GM12878 (cell line): ENCODE results near the gene RETREG2. TPM values are rescaled to one million over a fixed set of nuclear protein-coding genes. Genes with fewer than 3 reads are reported as not detected.

ENCODE experiments used
- ATAC-seq: fragments of 200-7000 bp; cut with Tn5 transposase; 3 replicates; pipeline ENCODE4 v1.9.1; 2020; ENCODE audit warnings: mild to moderate bottlenecking, moderate library complexity
- BruUV-seq: library from RNA; stranded (reverse); fragments of 400-500 nt; replicated peaks from 2 replicates; lab custom pipeline; 2021; lab: Mats Ljungman, UMichigan
- CTCF ChIA-PET: fragments of 300-600 bp; sonication (Branson Sonifier 250); formaldehyde crosslinking; extraction: SDS; loops from one replicate; lab custom pipeline; 2021; ENCODE audit warnings: inconsistent platforms; lab: Yijun Ruan, JAX
- POLR2A ChIA-PET: fragments of 350-600 bp; formaldehyde crosslinking; extraction: SDS; loops from one replicate; lab custom pipeline; 2021; ENCODE audit warnings: inconsistent platforms; lab: Charles Lee
- RAD21 ChIA-PET: fragments of 300-600 bp; sonication (Branson Sonifier 250); formaldehyde crosslinking; loops from one replicate; lab custom pipeline; 2023; ENCODE audit warnings: antibody characterized with exemption; ENCODE audit not compliant: unreplicated experiment; lab: Charles Lee
- SMC1A ChIA-PET: fragments of 300-600 bp; sonication (Branson Sonifier 250); formaldehyde crosslinking; loops from one replicate; lab custom pipeline; 2023; ENCODE audit not compliant: unreplicated experiment, uncharacterized antibody; lab: Charles Lee
- DNase-seq: peaks from one replicate; pipeline ENCODE4 v3.0.0-alpha.2; 2011; ENCODE audit warnings: low read depth, low spot score
- FAIRE-seq: peaks from 3 replicates; lab custom pipeline; 2011; peaks lifted over from hg19 to GRCh38; lab: Jason Lieb, UNC
- H2AFZ ChIP-seq: 2 replicates; pipeline ENCODE4 v1.6.0; 2011; ENCODE audit warnings: low read depth, low read length, control low read depth; ENCODE audit not compliant: control insufficient read depth
- H3K27ac ChIP-seq: 2 replicates; pipeline ENCODE4 v1.5.1; 2011; ENCODE audit warnings: control low read depth; ENCODE audit not compliant: control insufficient read depth, insufficient read depth
- H3K27me3 ChIP-seq, 2 experiments: replicated peaks in 1 of 2; 2 replicates each; pipeline versions ENCODE4 v1.6.0 to v1.6.1; 2011; ENCODE audit warnings: low read length in 1 of 2; ENCODE audit not compliant: control insufficient read depth in 2 of 2, insufficient read depth in 2 of 2
- H3K36me3 ChIP-seq, 2 experiments: 2 replicates each; pipeline ENCODE4 v1.5.1; 2011; ENCODE audit warnings: low read length in 1 of 2; ENCODE audit not compliant: control insufficient read depth in 2 of 2, insufficient read depth in 2 of 2
- H3K4me1 ChIP-seq: 2 replicates; pipeline ENCODE4 v1.6.1; 2011; ENCODE audit warnings: mild to moderate bottlenecking, low read length, moderate library complexity, mixed read lengths; ENCODE audit not compliant: control insufficient read depth, insufficient read depth
- H3K4me2 ChIP-seq: 2 replicates; pipeline ENCODE4 v1.6.0; 2011; ENCODE audit warnings: control low read depth; ENCODE audit not compliant: control insufficient read depth, insufficient read depth
- H3K4me3 ChIP-seq: fragments of 200-600 bp; sonication (generic); 2 replicates; pipeline ENCODE4 v1.5.1; 2016
- H3K79me2 ChIP-seq: 2 replicates; pipeline ENCODE4 v1.6.0; 2011; ENCODE audit warnings: low read length; ENCODE audit not compliant: control insufficient read depth, insufficient read depth
- H3K9ac ChIP-seq: 2 replicates; pipeline ENCODE4 v1.8.0; 2011; ENCODE audit warnings: low read length, control low read depth, mixed read lengths; ENCODE audit not compliant: control insufficient read depth, insufficient read depth
- H3K9me3 ChIP-seq: replicated peaks from 3 replicates; pipeline ENCODE4 v1.5.1; 2011; ENCODE audit warnings: mild to moderate bottlenecking, low read length; ENCODE audit not compliant: control insufficient read depth, insufficient read depth
- H4K20me1 ChIP-seq: 2 replicates; pipeline ENCODE4 v1.6.0; 2011; ENCODE audit not compliant: control insufficient read depth, insufficient read depth
- CHD1 ChIP-seq: IDR thresholded peaks from 2 replicates; pipeline ENCODE4 v1.6.1; 2012; ENCODE audit warnings: low read depth, low read length, improper control_type of control experiment
- E4F1 ChIP-seq: fragments of 450-650 bp; IDR thresholded peaks from 2 replicates; pipeline ENCODE4 v1.6.1; 2018; ENCODE audit warnings: borderline replicate concordance, mild to moderate bottlenecking; ENCODE audit not compliant: partially characterized antibody
- FOS ChIP-seq: IDR thresholded peaks from 3 replicates; pipeline ENCODE4 v1.6.1; 2011; ENCODE audit warnings: borderline replicate concordance; ENCODE audit not compliant: insufficient read length; ENCODE audit errors: extremely low read depth
- FOXK2 ChIP-seq: fragments of 450-650 bp; IDR thresholded peaks from 2 replicates; pipeline ENCODE4 v1.6.1; 2017; ENCODE audit warnings: mild to moderate bottlenecking, moderate library complexity
- SMARCA5 ChIP-seq: fragments of 450-650 bp; IDR thresholded peaks from 2 replicates; pipeline ENCODE4 v1.6.1; 2017; ENCODE audit warnings: mild to moderate bottlenecking
- SREBF1 ChIP-seq: IDR thresholded peaks from 2 replicates; pipeline ENCODE4 v1.6.1; 2012; ENCODE audit warnings: mild to moderate bottlenecking, low read length
- ZNF687 ChIP-seq: fragments of 450-650 bp; IDR thresholded peaks from 2 replicates; pipeline ENCODE4 v1.6.1; 2017; ENCODE audit warnings: mild to moderate bottlenecking, moderate library complexity
- WGBS: methylation state at CpG from one replicate; pipeline ENCODE4 v1.1.6; 2016; ENCODE audit warnings: low lambda C conversion rate; ENCODE audit not compliant: insufficient replicate concordance, insufficient coverage; ENCODE audit errors: missing lambda C conversion rate; 5-methylcytosine and 5-hydroxymethylcytosine counted together
- in situ Hi-C: fragments of 300-500 bp; cut with MboI; formaldehyde crosslinking; loops from 9 replicates; pipeline ENCODE4 v1.14.3; 2018; ENCODE audit warnings: mixed read lengths
- intact Hi-C: fragments of 100-400 bp; cut with micrococcal nuclease; formaldehyde crosslinking; loops from one replicate; pipeline ENCODE4 v1.14.2; 2022; ENCODE audit not compliant: unreplicated experiment
- polyA plus RNA-seq, 11 experiments: library from polyadenylated mRNA; depleted of rRNA in 4 of 11; unstranded in 6 of 11; stranded (reverse) in 5 of 11; fragments of >200 nt; fragmentation: Nextera tagmentation in 4 of 11; fragmentation: Illumina TruSeq in 1 of 11; extraction: Ambion mirVana in 4 of 11; extraction: Trizol in 1 of 11; gene quantifications; 1 replicate in 1 of 11; 2 replicates in 10 of 11; pipeline versions ENCODE4 v1.2.1 to v1.2.3, GENCODE V29; 2011 to 2016; ENCODE audit warnings: inconsistent platforms in 2 of 11, missing spikeins in 2 of 11, low read depth in 1 of 11
- total RNA-seq, 4 experiments: library from RNA; depleted of rRNA in 3 of 4; stranded (reverse); fragments of >200 nt in 3 of 4; fragmentation: Illumina TruSeq in 1 of 4; extraction: Trizol in 1 of 4; gene quantifications; 2 replicates each; pipeline versions ENCODE4 v1.2.1 to v1.2.3, GENCODE V29; 2013 to 2021
- TF ChIP-seq, protein P1 (sequence below): fragments of 150-350 bp; IDR thresholded peaks from 2 replicates; pipeline ENCODE4 v1.6.1; 2016; ENCODE audit warnings: low read depth, low read length

RETREG2 gene
- total and polyA plus RNA-seq, 10 of the 15 experiments (the other 5 are each of a cell fraction or from before 2014, with no cell fraction given), result 10.1 to 72.0 (median 28.3) TPM

- TF ChIP-seq SMARCA5, result no peak
Observed at GRCh38 chr2:219205165-219205538, 27.1 kb downstream of the RETREG2 start (continued).

DNA sequence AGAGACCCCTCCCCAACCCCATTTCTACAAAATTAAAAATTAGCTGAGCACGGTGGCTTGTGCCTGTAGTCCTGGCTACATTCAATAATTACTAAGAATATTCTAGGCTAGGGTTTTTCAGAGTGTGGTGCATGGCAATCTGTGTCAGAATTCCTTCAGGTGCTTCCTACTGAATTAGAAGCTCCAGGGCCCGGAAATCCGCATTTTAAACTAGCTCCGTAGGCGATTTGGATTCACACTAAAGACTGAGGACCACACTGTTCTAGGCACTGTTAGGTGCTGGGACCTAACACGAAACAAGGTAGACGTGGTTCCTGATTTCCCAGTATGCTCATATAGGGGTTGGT lies 27.9 kb downstream of the RETREG2 start:
- H3K9me3 ChIP-seq, result no peaks in the 10 kb centered on the region
- peaks cover 8% of the 10 kb centered on the region for H3K4me1 ChIP-seq
- no TSS peak for BruUV-seq
- no peaks in the 10 kb centered on the region for H3K27me3 ChIP-seq
- no peaks in the 10 kb centered on the region; the same call in 1 of the 2 replicates for H3K79me2 ChIP-seq
- H4K20me1 ChIP-seq, result no peaks in the 10 kb centered on the region
- H3K4me2 ChIP-seq, result peak overlapping the region; percentile 84
- H3K36me3 ChIP-seq, result peaks cover 0 to 4% of the 10 kb centered on the region in 2 experiments; a peak in 1 of 4 replicates
- H3K4me3 ChIP-seq, result peak overlapping the region; percentile 50
- H3K9ac ChIP-seq, result peak overlapping the region; percentile 67
- in situ Hi-C loops (loop anchor here (5.0 kb wide), 1 partner anchor 34 kb away; the partner anchor contains the start of gene SLC23A3), intact Hi-C loops (loop anchor here (2.0 to 5.0 kb wide), 2 partner anchors 29 to 71 kb away; partner anchors contain the start of genes CNPPD1 and DNAJB2)
- ChIA-PET SMC1A (interaction anchor here (1.0 to 3.1 kb wide), 11 partner anchors 10 to 90 kb away, joined by 3 to 14 read pairs (median 6); partner anchors contain the start of genes ABCB6, CNPPD1 and SLC23A3), POLR2A (interaction anchor here (0.6 to 4.0 kb wide), 19 partner anchors 11 to 634 kb away, joined by 3 to 47 read pairs (median 6); partner anchors contain the start of genes ANKZF1, ATG9A, CNPPD1 and DNPEP), CTCF (interaction anchor here (0.6 to 2.1 kb wide), 15 partner anchors 9 to 456 kb away, joined by 3 to 19 read pairs (median 4); partner anchors contain the start of genes ANKZF1, ATG9A, CNPPD1 and NHEJ1), RAD21 (interaction anchor here (0.7 to 2.9 kb wide), 14 partner anchors 9 to 88 kb away, joined by 3 to 21 read pairs (median 6); partner anchors contain the start of genes CNPPD1, DNAJB2, GLB1L and SLC23A3)
- FAIRE-seq (no peak), DNase-seq (no peak), ATAC-seq (no peak)
- WGBS, result 16% methylated on average over 7 of the region's 7 CpGs
- TF ChIP-seq ZNF687 (no peak), CHD1 (no peak), FOS (no peak), SREBF1 (no peak), E4F1 (no peak), FOXK2 (no peak)
- TF ChIP-seq, protein P1, sequence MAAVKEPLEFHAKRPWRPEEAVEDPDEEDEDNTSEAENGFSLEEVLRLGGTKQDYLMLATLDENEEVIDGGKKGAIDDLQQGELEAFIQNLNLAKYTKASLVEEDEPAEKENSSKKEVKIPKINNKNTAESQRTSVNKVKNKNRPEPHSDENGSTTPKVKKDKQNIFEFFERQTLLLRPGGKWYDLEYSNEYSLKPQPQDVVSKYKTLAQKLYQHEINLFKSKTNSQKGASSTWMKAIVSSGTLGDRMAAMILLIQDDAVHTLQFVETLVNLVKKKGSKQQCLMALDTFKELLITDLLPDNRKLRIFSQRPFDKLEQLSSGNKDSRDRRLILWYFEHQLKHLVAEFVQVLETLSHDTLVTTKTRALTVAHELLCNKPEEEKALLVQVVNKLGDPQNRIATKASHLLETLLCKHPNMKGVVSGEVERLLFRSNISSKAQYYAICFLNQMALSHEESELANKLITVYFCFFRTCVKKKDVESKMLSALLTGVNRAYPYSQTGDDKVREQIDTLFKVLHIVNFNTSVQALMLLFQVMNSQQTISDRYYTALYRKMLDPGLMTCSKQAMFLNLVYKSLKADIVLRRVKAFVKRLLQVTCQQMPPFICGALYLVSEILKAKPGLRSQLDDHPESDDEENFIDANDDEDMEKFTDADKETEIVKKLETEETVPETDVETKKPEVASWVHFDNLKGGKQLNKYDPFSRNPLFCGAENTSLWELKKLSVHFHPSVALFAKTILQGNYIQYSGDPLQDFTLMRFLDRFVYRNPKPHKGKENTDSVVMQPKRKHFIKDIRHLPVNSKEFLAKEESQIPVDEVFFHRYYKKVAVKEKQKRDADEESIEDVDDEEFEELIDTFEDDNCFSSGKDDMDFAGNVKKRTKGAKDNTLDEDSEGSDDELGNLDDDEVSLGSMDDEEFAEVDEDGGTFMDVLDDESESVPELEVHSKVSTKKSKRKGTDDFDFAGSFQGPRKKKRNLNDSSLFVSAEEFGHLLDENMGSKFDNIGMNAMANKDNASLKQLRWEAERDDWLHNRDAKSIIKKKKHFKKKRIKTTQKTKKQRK, result no peak
- peak overlapping the region; percentile 96 for H2AFZ ChIP-seq
- H3K27ac ChIP-seq, result peak overlapping the region; percentile 69
